SU-DHL-6 (cell line): Measurements from ENCODE around the gene NAP1L1.

Experiments
- CTCF ChIP-seq: fragments of 200-600 bp; sonication (generic); IDR thresholded peaks from one replicate; pipeline ENCODE4 v1.5.1; 2017; ENCODE audit warnings: antibody characterized with exemption, mild to moderate bottlenecking, low read length, moderate library complexity; ENCODE audit not compliant: insufficient read depth, poor library complexity, severe bottlenecking
- EZH2phosphoT487 ChIP-seq: fragments of 200-600 bp; sonication (generic), shearing (Covaris generic); conservative IDR thresholded peaks from 2 replicates; pipeline ENCODE4 v1.6.1; 2018; ENCODE audit warnings: mild to moderate bottlenecking, antibody characterized with exemption, low read length, moderate library complexity, mixed read lengths

DNA sequence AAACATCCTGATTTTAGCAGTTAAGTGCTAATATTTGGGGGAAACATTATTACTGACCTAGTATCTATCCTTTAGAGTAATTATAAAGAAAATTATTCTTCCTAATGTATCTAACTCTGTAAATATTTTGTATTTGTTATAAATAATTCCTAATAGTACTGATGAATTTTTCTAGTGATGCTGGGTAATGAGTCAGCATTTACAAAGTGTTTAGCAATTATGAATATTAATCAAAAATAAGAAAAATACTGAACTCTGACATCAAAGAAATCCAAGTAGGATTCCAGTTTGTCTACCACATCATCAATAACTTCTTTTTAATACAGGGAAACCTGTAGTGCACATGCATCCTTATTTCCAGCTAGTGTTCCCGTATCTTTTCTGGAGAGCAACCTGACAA is 9.0 kb downstream of the NAP1L1 start:
- TF ChIP-seq CTCF (no peak), EZH2phosphoT487 (no peak)
